Ishikawa (cell line): ENCODE data around the gene UACA.

ENCODE experiments used
- EGR1 ChIP-seq: IDR thresholded peaks from 2 replicates; pipeline ENCODE4 v1.6.1; 2012
- EP300 ChIP-seq: IDR thresholded peaks from 2 replicates; pipeline ENCODE4 v1.6.1; 2012; ENCODE audit warnings: borderline replicate concordance
- FOXM1 ChIP-seq: IDR thresholded peaks from 2 replicates; pipeline ENCODE4 v1.6.1; 2012; ENCODE audit warnings: low read depth, borderline replicate concordance
- NFIC ChIP-seq: IDR thresholded peaks from 2 replicates; pipeline ENCODE4 v1.6.1; 2012
- RAD21 ChIP-seq: IDR thresholded peaks from 2 replicates; pipeline ENCODE4 v1.6.1; 2012; ENCODE audit warnings: low read depth
- ZBTB7A ChIP-seq: IDR thresholded peaks from 2 replicates; pipeline ENCODE4 v1.6.1; 2012; ENCODE audit warnings: low read depth
- TF ChIP-seq, protein P1 (sequence below): IDR thresholded peaks from 2 replicates; pipeline ENCODE4 v1.6.1; 2012; ENCODE audit warnings: low read depth, mild to moderate bottlenecking
- TF ChIP-seq, protein P2 (sequence below): IDR thresholded peaks from 2 replicates; pipeline ENCODE4 v1.6.1; 2012

Gene UACA

DNA sequence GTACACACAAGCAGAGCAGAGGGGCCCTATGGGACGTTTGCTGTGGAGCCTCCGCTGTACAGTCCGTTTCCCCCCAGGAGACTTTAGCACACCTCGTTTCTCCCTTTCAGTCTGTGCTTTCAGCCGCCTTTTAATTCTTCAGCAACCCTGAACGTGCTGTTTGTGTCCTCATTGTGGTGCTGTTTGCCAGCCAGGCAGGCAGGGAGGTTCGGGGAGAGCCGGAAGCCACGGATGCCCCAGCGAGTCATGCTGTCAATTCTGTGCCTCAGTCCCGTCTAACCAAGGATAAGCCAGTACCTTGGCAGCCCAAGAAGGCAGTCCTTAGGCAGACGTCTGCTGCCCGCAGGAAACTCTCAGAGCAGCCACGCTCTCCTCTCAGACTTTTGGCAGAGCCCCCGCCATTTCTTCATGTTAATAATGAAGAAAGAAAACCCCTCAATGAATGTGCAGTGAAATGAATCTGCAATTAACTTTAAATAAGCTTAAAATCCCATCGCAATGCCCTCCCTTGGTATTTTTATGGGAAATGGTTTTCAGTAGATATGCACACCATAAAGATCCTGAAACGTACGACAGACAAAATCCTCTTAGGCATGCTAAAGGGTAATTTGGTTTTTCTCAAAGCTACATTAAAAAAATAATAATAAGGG lies 158.6 kb downstream of the UACA start:
- no peak for TF ChIP-seq NFIC
- no peak for TF ChIP-seq RAD21
- TF ChIP-seq FOXM1, result no peak
- no peak for TF ChIP-seq EP300
- TF ChIP-seq ZBTB7A, result no peak
- TF ChIP-seq, protein P1, sequence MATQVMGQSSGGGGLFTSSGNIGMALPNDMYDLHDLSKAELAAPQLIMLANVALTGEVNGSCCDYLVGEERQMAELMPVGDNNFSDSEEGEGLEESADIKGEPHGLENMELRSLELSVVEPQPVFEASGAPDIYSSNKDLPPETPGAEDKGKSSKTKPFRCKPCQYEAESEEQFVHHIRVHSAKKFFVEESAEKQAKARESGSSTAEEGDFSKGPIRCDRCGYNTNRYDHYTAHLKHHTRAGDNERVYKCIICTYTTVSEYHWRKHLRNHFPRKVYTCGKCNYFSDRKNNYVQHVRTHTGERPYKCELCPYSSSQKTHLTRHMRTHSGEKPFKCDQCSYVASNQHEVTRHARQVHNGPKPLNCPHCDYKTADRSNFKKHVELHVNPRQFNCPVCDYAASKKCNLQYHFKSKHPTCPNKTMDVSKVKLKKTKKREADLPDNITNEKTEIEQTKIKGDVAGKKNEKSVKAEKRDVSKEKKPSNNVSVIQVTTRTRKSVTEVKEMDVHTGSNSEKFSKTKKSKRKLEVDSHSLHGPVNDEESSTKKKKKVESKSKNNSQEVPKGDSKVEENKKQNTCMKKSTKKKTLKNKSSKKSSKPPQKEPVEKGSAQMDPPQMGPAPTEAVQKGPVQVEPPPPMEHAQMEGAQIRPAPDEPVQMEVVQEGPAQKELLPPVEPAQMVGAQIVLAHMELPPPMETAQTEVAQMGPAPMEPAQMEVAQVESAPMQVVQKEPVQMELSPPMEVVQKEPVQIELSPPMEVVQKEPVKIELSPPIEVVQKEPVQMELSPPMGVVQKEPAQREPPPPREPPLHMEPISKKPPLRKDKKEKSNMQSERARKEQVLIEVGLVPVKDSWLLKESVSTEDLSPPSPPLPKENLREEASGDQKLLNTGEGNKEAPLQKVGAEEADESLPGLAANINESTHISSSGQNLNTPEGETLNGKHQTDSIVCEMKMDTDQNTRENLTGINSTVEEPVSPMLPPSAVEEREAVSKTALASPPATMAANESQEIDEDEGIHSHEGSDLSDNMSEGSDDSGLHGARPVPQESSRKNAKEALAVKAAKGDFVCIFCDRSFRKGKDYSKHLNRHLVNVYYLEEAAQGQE, result no peak
- no peak for TF ChIP-seq EGR1
- TF ChIP-seq, protein P2, sequence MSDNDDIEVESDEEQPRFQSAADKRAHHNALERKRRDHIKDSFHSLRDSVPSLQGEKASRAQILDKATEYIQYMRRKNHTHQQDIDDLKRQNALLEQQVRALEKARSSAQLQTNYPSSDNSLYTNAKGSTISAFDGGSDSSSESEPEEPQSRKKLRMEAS, result no peak
